Stimulated activated CD8-positive, alpha-beta memory T cell treated with anti-CD3 and anti-CD28 coated beads, Interleukin-15, amount 100 ng/mL, for 4 hours (primary cell): ENCODE measurements around the gene TMEM126A.
A peak's percentile ranks its signal among the peaks of the same experiment; 100 is the strongest.
"Not testable (repeated sequence)": the region's sequence is repeated elsewhere in the genome, so short reads cannot be mapped to it uniquely, and the experiment has no call there.

Source experiments
- DNase-seq, 2 donors: peaks; one replicate each; pipeline ENCODE4 v3.0.0-alpha.2; 2020; ENCODE audit warnings: low read depth in 2 of 2

The TMEM126A gene

GRCh38 chr11:85658180-85658579 lies 10.4 kb downstream of the TMEM126A start:
- DNase-seq: no peak

GRCh38 chr11:85661972-85662664 lies 14.4 kb downstream of the TMEM126A start:
- no peak for DNase-seq

- DNase-seq: no peak
Measured at GRCh38 chr11:85663080-85663752, 15.4 kb downstream of the TMEM126A start.

GRCh38 chr11:85663753-85664614 lies 16.2 kb downstream of the TMEM126A start:
- peak; percentile 76 to 83 for DNase-seq

- peak; percentile 85 for DNase-seq
Measured at GRCh38 chr11:85664615-85665481, 17.1 kb downstream of the TMEM126A start, which contains the start of gene CREBZF. TSS of gene CREBZF (minus strand) at chr11:85665129. CDS start at chr11:85664875, 254 bp downstream.

GRCh38 chr11:85665733-85666132 lies 18.0 kb downstream of the TMEM126A start:
- no peak for DNase-seq

GRCh38 chr11:85666687-85667086 lies 18.9 kb downstream of the TMEM126A start:
- DNase-seq: no peak

- no peak for DNase-seq
Measured at GRCh38 chr11:85668157-85668556, 20.4 kb downstream of the TMEM126A start.

GRCh38 chr11:85670949-85671663 lies 23.3 kb downstream of the TMEM126A start:
- not testable (repeated sequence) for DNase-seq

GRCh38 chr11:85672105-85672902 lies 24.5 kb downstream of the TMEM126A start:
- no peak for DNase-seq

- DNase-seq: no peak
Measured at GRCh38 chr11:85673393-85673792, 25.6 kb downstream of the TMEM126A start.

GRCh38 chr11:85679576-85679975 lies 31.8 kb downstream of the TMEM126A start:
- DNase-seq: no peak

- DNase-seq: no peak
Measured at GRCh38 chr11:85680897-85681296, 33.1 kb downstream of the TMEM126A start.

GRCh38 chr11:85682330-85683305 lies 34.9 kb downstream of the TMEM126A start:
- peak; percentile 33 to 34 for DNase-seq

GRCh38 chr11:85685125-85685819 lies 37.5 kb downstream of the TMEM126A start:
- no peak for DNase-seq

- DNase-seq: no peak
Measured at GRCh38 chr11:85685820-85686459, 38.2 kb downstream of the TMEM126A start, which contains the start of gene CCDC89. TSS of gene CCDC89 (minus strand) at chr11:85686195. CDS start at chr11:85686130, 65 bp downstream.

- no peak for DNase-seq
Measured at GRCh38 chr11:85694385-85694980, 46.7 kb downstream of the TMEM126A start.
